Measurements from ENCODE around the gene TMED6.
"Not testable (repeated sequence)": the region's sequence is repeated elsewhere in the genome, so short reads cannot be mapped to it uniquely, and the experiment has no call there.

TMED6 gene

DNA sequence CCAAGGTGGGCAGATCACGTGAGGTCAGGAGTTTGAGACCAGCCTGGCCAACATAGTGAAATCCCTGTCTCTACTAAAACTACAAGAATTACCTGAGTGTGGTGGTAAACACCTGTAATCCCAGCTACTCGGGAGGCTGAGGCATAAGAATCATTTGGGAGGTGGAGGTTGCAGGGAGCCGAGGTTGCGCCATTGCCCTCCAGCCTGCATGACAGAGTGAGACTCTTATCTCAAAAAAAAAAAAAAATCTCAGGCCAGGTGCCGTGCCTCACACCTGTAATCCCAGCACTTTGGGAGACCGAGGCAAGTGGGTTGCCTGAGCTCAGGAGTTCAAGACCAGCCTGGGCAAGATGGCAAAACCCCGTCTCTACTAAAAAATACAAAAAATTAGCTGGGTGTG is 54.8 kb downstream of the TMED6 start:
- DNase-seq = not testable (repeated sequence)

GRCh38 chr16:69294051-69294450 is 57.5 kb downstream of the TMED6 start:
- no peak for DNase-seq

DNA sequence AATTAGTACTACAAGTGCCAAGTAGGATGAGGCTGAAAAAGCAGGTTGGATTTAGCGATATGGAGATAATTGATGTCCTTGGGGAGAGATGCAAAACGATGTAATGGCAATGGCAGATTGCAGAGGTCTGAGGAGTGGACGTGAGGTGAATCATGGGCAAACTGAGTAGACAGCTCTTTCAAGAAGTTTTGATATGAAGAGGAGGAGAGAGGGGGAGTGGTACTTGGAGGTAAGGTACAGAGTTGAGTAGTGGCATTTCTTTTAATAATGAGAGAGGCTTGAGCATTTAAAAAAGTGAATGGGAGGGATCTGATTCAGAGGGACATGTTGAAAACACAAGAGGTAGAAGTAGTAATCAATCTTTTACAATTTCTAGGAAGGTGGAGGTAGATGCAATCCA is 58.2 kb downstream of the TMED6 start:
- DNase-seq = no peak
